Hematopoietic multipotent progenitor cell (in vitro differentiated cells): ENCODE measurements around the gene TMEM52B. TPM values are rescaled to one million over a fixed set of nuclear protein-coding genes. Genes with fewer than 3 reads are reported as not detected.
"Not testable (repeated sequence)": the region's sequence is repeated elsewhere in the genome, so short reads cannot be mapped to it uniquely, and the experiment has no call there.

Source experiments
- DNase-seq, 3 donors: peaks; one replicate each; pipeline ENCODE4 v3.0.0-alpha.2; 2011 to 2015; ENCODE audit warnings: low read depth in 2 of 3, low spot score in 2 of 3
- total RNA-seq: library from RNA; depleted of rRNA; stranded (reverse); fragments of >200 nt; gene quantifications from one replicate; pipeline ENCODE4 v1.2.3, GENCODE V29; 2012

TMEM52B gene
- total RNA-seq, 1 donor = under 0.01 TPM

DNA sequence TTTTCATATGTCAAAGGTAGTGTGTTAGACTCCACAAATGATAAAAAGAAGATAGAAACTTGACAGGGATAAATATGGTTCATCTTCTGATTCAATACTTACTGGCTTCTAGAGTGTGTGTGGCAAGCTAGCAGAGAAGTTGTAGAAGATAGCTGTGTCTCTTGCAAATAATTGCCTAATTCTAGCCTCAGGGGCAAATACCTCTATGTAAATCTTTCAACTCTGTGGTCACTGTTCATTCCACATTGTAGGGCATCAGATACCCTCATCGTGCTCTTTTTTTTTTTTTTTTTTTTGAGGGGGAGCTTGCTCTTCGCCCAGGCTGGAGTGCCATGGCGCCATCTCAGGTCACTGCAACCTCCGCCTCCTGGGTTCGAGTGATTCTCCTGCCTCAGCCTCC is 8.6 kb upstream of the TMEM52B start:
- no peak for DNase-seq

- DNase-seq = no peak
Measured at GRCh38 chr12:10171973-10172728, 6.7 kb upstream of the TMEM52B start, which contains the start of gene OLR1. OLR1 (minus strand) TSS chr12:10172132; CDS start chr12:10172077, 55 bp downstream.

DNA sequence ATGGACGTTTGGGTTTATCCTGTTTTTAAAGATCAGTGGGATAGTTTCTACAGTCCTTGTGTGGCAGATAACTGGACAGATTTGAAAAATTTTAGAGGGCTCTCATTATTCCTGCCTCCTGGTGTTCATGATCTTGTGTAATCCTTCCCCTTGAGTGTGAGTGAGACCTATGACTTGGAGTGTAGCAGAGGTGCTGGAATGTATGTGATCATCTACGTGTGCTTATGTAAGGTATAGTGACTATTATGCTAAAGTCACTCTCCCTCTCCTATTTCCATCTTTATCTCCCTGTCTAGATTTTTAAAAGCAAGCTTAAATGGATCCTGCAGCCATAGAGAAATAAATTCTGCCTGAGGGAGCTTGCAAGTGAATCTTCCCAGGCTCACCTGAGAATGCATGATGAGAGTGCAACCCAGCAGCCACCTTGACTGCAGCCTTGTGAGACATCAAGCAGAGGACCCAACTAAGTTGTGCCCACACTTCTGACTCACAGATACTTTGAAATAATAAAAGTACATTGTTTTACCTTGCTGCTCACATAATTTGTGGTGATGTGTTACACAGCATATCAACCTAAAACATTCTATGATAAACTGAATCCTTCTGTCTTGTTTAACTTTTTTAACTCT is 3.7 kb upstream of the TMEM52B start:
- no peak for DNase-seq

DNA sequence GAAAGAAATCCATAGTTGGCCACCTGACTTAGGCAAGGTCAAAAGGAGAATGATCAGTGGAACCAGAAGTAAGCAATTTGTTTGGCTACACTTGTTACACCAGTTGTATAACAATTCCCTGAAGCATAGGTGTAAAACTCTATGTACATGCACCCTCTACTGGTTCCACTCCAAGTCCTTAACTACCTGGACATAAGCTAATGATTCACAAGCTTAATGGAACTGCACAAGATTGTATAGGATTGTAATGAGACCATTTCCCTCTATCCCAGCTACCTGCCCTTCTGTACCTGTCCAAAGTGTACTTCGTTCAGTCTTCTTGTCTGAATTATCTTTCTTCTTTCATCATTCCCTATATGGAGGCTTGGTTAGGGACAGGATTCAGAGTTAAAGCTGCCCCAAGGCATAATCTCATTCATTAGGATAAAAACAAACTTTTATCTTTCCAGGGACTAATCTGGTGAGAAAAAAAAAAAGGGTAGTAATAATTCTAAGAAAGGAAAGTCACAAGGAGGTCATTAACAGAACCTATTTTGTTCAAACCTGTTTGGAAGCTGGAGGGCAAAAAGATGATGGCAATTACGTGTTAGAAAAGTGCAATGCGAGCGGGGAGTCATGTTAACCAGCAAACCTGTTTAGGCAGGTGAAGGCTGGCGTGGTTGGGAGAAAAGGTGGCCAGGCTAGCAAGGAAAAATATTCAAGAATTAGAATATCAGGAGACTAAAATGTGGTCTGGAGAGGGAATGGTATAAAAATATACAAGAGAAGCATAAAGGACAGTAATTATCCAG is 2.8 kb upstream of the TMEM52B start:
- no peak for DNase-seq

GRCh38 chr12:10179776-10180181 is 947 bp downstream of the TMEM52B start:
- DNase-seq = no peak

DNA sequence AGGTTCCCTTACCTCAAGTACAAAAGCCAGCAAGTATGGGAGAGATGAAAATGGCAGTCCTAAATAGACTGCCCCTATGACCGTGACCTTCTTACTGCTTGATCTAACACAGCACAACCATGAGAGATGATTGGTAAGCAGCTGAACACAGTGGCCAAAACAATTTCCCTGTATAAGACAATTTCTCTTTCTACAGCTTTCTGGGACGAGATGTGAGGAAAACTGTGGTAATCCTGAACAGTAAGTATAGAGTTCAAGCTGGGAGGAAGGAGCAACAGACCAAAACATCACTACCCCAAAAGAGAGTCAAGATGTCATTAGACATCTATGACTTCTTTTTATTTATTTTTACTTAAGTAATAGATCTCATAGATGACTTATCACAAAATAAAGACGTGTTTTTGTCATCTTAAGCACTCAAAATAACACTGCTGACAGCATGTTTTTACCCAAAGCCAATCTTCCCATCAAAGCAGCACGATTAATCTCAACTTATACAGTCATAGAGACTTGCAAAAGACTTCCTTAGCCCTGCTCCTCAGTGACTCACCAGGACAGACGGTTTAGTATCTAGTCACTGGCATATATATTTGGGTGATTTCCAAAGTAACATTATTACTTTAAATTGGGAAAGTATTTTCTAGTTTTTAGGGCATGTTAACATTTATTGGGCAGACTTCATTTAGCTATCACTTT is 3.7 kb downstream of the TMEM52B start:
- DNase-seq = no peak

DNA sequence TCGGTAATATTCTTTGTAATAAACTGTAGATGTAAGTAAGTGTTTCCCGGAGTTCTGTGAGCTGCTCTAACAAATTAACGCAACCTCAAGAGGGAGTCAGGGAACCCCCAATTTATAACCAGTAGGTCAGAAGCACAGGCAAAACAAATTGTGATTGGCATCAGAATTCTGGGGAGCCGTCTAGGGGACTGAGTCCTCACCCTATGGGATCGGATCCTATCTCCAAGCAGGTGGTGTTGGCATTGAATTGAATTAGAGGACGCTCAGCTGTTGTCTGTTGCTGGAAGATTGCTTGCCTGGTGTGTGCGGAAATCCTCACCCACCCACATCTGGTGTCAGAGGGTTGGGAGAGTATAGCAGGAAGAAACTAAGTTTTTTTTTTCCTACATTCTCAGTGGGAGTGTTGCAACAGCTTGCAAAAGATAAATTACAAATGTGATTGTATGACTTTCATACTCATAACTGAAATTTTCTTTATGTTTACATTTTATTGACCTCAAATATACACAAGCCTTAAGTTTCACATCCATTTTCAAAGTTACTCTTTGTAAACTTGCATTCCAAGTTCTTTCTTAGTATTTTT is 5.5 kb downstream of the TMEM52B start:
- no peak for DNase-seq

- DNase-seq = peak in 2 of 3 donors; percentile 29 to 59
Measured at GRCh38 chr12:10186299-10186698, 7.5 kb downstream of the TMEM52B start.

DNA sequence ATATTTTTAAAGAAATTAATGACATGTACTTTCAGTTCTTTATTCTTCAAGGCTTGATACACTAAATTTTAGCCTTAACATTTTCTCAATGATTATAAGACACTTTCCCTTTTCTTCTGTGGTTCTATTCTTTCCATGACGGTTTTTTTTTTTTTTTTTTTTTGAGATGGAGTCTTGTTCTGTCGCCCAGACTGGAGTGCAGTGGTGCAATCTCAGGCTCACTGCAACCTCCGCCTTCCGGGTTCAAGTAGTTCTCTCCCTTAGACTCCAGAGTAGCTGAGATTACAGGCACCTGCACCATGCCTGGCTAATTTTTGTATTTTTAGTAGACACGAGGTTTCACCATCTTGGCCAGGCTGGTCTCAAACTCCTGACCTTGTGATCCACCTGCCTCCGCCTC is 8.1 kb downstream of the TMEM52B start:
- DNase-seq = not testable (repeated sequence)

GRCh38 chr12:10189653-10190052 is 10.8 kb downstream of the TMEM52B start:
- no peak for DNase-seq

DNA sequence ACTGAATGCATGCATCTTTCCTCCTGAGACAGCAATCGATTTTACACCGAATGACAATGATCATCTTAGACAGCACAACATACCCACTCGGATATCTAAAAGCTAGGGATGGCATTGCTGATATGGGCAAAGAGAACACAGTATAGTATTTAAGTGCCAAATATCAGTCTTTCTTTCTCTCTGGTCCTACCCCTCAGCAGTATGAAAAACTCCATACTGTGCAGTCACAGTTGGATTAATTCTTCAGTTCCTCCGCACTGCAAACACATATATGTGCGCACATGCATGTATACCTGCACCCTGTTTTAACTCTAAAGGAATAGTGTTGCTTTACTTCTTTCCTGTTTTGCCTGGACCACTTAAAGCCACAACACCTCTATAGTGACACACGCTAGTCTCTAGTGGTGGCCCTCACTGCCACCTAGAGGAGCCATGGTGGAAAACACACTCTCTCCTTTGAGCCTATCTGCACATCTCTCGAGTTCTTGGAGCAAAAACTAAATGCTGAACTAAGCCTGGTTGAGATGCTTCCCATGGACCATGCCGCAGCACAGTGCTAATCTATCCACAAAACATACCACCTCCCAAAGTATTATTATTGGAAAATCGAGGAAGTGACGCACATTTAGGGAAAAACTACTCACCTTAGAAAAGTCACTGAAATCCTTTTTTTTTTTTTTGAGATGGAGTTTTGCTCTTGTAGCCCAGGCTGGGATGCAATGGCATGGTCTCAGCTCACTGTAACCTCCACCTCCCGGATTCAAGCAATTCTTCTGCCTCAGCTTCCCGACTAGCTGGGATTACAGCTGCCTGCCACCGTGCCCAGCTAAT is 11.9 kb downstream of the TMEM52B start:
- DNase-seq = peak; percentile 17 to 81 (median 58)

- DNase-seq = no peak
Measured at GRCh38 chr12:10191865-10192264, 13.0 kb downstream of the TMEM52B start.

- no peak for DNase-seq
Measured at GRCh38 chr12:10194160-10194670, 15.4 kb downstream of the TMEM52B start.

DNA sequence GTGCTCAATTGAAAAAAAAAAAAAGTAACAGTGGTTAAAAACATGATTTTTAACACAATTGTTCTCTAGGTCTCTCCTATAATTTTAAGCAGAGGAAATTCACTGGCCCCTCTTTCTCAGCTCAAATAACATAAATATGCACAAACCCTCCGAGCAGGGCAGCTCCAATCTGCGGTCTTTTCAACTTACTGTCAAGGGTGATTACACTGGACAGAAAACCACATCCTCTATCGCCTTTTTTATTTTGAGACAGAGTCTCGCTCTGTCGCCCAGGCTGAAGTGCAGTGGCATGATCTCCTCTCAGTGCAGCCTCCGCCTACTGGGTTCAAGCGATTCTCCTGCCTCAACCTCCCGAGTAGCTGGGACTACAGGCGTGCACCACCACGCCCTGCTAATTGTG is 17.4 kb downstream of the TMEM52B start:
- peak in 2 of 3 donors; percentile 32 to 68 for DNase-seq

- no peak for DNase-seq
Measured at GRCh38 chr12:10197879-10198278, 19.0 kb downstream of the TMEM52B start.

GRCh38 chr12:10204495-10204894 is 25.7 kb downstream of the TMEM52B start:
- DNase-seq = not testable (repeated sequence)

GRCh38 chr12:10205220-10205807 is 26.5 kb downstream of the TMEM52B start:
- no peak for DNase-seq

GRCh38 chr12:10207136-10207535 is 28.3 kb downstream of the TMEM52B start:
- DNase-seq = no peak

DNA sequence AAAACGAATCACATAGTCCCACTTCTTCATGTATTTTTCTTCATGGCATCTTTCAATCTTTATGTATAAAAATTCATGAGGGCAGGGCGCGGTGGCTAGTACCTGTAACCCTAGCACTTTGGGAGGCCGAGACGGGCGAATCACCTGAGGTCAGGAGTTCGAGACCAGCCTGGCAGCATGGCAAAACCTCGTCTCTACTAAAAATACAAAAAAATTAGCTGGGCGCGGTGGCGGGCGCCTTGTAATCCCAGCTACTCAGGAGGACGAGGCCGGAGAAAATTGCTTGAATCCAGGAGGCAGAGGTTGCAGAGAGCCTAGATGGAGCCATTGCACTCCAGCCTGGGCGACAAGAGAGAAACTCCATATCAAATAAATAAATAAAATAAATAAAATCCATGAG is 31.4 kb downstream of the TMEM52B start:
- no peak for DNase-seq
